Lower leg skin (tissue), 3 donors: Measurements from ENCODE around the gene PCP4.

ENCODE experiments used
- POLR2A ChIP-seq, 2 donors: fragments of 450-650 bp; IDR thresholded peaks; one replicate each; pipeline ENCODE4 v1.6.1; 2016 to 2017; ENCODE audit warnings: antibody characterized with exemption in 2 of 2, mild to moderate bottlenecking in 1 of 2, moderate library complexity in 1 of 2
- TF ChIP-seq, protein P1 (sequence below), 3 donors: fragments of 450-650 bp; IDR thresholded peaks; one replicate each; pipeline ENCODE4 v1.5.1; 2016; ENCODE audit warnings: antibody characterized with exemption in 3 of 3, mild to moderate bottlenecking in 3 of 3, moderate library complexity in 2 of 3

DNA sequence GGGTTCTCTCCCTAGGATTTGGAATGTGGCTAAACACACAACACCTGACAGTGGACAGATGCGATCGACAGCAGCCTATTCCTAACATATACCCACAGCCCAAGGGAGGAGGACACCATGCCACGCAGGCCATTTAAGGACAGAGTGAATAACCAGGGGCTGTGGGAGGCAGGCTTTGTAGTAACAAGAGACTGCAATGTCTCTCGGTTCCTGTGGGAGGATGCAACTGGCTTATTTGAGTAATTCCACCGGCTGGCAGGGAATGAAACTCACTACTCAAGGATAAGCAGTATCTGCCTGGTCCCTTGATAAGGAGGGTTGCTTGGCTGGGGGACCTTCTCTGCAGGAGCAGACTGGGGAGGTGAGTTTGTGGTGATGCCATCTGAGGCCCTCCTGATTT, 109.6 kb downstream of the PCP4 start:
- TF ChIP-seq, protein P1, sequence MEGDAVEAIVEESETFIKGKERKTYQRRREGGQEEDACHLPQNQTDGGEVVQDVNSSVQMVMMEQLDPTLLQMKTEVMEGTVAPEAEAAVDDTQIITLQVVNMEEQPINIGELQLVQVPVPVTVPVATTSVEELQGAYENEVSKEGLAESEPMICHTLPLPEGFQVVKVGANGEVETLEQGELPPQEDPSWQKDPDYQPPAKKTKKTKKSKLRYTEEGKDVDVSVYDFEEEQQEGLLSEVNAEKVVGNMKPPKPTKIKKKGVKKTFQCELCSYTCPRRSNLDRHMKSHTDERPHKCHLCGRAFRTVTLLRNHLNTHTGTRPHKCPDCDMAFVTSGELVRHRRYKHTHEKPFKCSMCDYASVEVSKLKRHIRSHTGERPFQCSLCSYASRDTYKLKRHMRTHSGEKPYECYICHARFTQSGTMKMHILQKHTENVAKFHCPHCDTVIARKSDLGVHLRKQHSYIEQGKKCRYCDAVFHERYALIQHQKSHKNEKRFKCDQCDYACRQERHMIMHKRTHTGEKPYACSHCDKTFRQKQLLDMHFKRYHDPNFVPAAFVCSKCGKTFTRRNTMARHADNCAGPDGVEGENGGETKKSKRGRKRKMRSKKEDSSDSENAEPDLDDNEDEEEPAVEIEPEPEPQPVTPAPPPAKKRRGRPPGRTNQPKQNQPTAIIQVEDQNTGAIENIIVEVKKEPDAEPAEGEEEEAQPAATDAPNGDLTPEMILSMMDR (IDR thresholded peaks at IDR 0.05) = no peak
- TF ChIP-seq POLR2A (IDR thresholded peaks at IDR 0.05) = no peak
